ENCODE data around the gene PTPRT. TPM values are rescaled to one million over a fixed set of nuclear protein-coding genes. Genes with fewer than 3 reads are reported as not detected.

PTPRT gene
- total and polyA plus RNA-seq, 2 experiments from 2014 or later = not detected

GRCh38 chr20:43188234-43188653, 1.5 kb downstream of the PTPRT start (continued):
- TF ChIP-seq ETS1 (IDR thresholded peaks at IDR 0.05) (no peak), REST (IDR thresholded peaks at IDR 0.05; ENCODE audit: unreplicated experiment) (no peak), POLR2AphosphoS5 (IDR thresholded peaks at IDR 0.05; ENCODE audit: low read depth) (no peak)

GRCh38 chr20:43187476-43188233, 2.1 kb downstream of the PTPRT start:
- no peak overlapping the region for H2AFZ ChIP-seq
- no peaks in the 10 kb centered on the region; the same call in 1 of the 2 replicates for H3K36me3 ChIP-seq (ENCODE audit: insufficient read depth)
- H3K27me3 Mint-ChIP-seq (ENCODE audit: insufficient read depth, low read depth, poor library complexity) = peaks cover 25% of the 10 kb centered on the region
- H3K4me1 ChIP-seq (ENCODE audit: insufficient read depth) = no peaks in the 10 kb centered on the region
- H4K20me1 ChIP-seq (replicated peaks; ENCODE audit: insufficient read depth) = no peaks in the 10 kb centered on the region
- H3K9me2 ChIP-seq (ENCODE audit: insufficient read depth) = no peaks in the 10 kb centered on the region
- H3K4me3 Mint-ChIP-seq = peak overlapping the region; percentile 58
- H3K27me3 ChIP-seq (ENCODE audit: insufficient read depth) = peaks cover 41% of the 10 kb centered on the region
- ATAC-seq = peak; percentile 19; the same call in 2 of the 3 replicates
- no peak overlapping the region for H3K27ac Mint-ChIP-seq
- no peak overlapping the region for H3K27ac ChIP-seq (ENCODE audit: low read depth)
- DNase-seq (ENCODE audit: low spot score) = peak; percentile 65
- no peaks in the 10 kb centered on the region for H3F3A ChIP-seq (replicated peaks; ENCODE audit: low read depth)
- H3K36me3 Mint-ChIP-seq (ENCODE audit: low read depth) = peaks cover 29% of the 10 kb centered on the region
- no peak overlapping the region for H3K4me2 ChIP-seq
- H3K79me2 ChIP-seq (replicated peaks; ENCODE audit: insufficient read depth) = no peaks in the 10 kb centered on the region
- H3K4me1 Mint-ChIP-seq = no peaks in the 10 kb centered on the region; the same call in 1 of the 3 replicates
- peaks cover 86% of the 10 kb centered on the region for H3K9me3 Mint-ChIP-seq
- H3K4me3 ChIP-seq = no peak overlapping the region
- TF ChIP-seq NANOG (IDR thresholded peaks at IDR 0.05; ENCODE audit: borderline replicate concordance) (no peak), ZNF462 (CRISPR knock-in tag; IDR thresholded peaks at IDR 0.05) (no peak), ETS1 (IDR thresholded peaks at IDR 0.05) (no peak), POLR2AphosphoS5 (IDR thresholded peaks at IDR 0.05; ENCODE audit: low read depth) (no peak), EZH2phosphoT487 (IDR thresholded peaks at IDR 0.05; ENCODE audit: unreplicated experiment) (no peak), REST (IDR thresholded peaks at IDR 0.05; ENCODE audit: unreplicated experiment) (peak; percentile 58)
